B cell (primary cell): ENCODE results near the gene TOP3B. TPM values are rescaled to one million over a fixed set of nuclear protein-coding genes. Genes with fewer than 3 reads are reported as not detected.

Source experiments
- ATAC-seq: fragments of 200-7000 bp; cut with Tn5 transposase; one replicate; pipeline ENCODE4 v1.10.0; 2021; ENCODE audit warnings: low read depth, mild to moderate bottlenecking, moderate number of reproducible peaks, moderate library complexity
- CTCF ChIA-PET: fragments of 350-600 bp; sonication (Branson Sonifier 250); formaldehyde crosslinking; loops from one replicate; lab custom pipeline; 2021; ENCODE audit warnings: antibody characterized with exemption, inconsistent platforms; lab: Charles Lee
- POLR2A ChIA-PET: fragments of 350-600 bp; sonication (Branson Sonifier 250); formaldehyde crosslinking; loops from one replicate; lab custom pipeline; 2021; ENCODE audit warnings: antibody characterized with exemption; lab: Charles Lee
- DNase-seq: peaks from one replicate; pipeline ENCODE4 v3.0.0; 2013
- H2AFZ ChIP-seq: 2 replicates; pipeline ENCODE4 v1.6.1; 2012; ENCODE audit warnings: mild to moderate bottlenecking, low read depth, low read length; ENCODE audit not compliant: insufficient read depth, poor library complexity, severe bottlenecking
- H3K27ac ChIP-seq, 2 donors: 1 replicate in 1 of 2; 2 replicates in 1 of 2; pipeline ENCODE4 v1.5.1; 2012 to 2013; ENCODE audit warnings: low read length in 2 of 2, mild to moderate bottlenecking in 2 of 2, moderate library complexity in 1 of 2
- H3K27me3 ChIP-seq, 4 experiments: fragments of 200-600 bp in 1 of 4; sonication (generic) in 1 of 4; replicated peaks in 1 of 4; 1 replicate in 2 of 4; 2 replicates in 2 of 4; pipeline versions ENCODE4 v1.6.1 to v1.7.0; 2013 to 2016; ENCODE audit warnings: low read length in 3 of 4, mild to moderate bottlenecking in 2 of 4, mixed read lengths in 1 of 4, moderate library complexity in 1 of 4; ENCODE audit not compliant: insufficient read depth in 4 of 4, control insufficient read depth in 3 of 4; ENCODE audit errors: control extremely low read depth in 1 of 4
- H3K36me3 ChIP-seq, 2 experiments: replicated peaks in 1 of 2; 1 replicate in 1 of 2; 2 replicates in 1 of 2; pipeline versions ENCODE4 v1.6.1 to v1.7.1; 2013; ENCODE audit warnings: low read length in 1 of 2; ENCODE audit not compliant: insufficient read depth in 2 of 2, control insufficient read depth in 1 of 2; ENCODE audit errors: control extremely low read depth in 1 of 2, extremely low read depth in 1 of 2
- H3K4me1 ChIP-seq, 2 donors: fragments of 200-600 bp in 1 of 2; sonication (generic) in 1 of 2; 1 replicate in 1 of 2; 2 replicates in 1 of 2; pipeline versions ENCODE4 v1.5.1 to v1.6.1; 2013 to 2017; ENCODE audit warnings: low read length in 2 of 2; ENCODE audit not compliant: control insufficient read depth in 2 of 2, insufficient read depth in 2 of 2
- H3K4me2 ChIP-seq: replicated peaks from 2 replicates; pipeline ENCODE3; 2012; ENCODE audit warnings: mild to moderate bottlenecking, low read depth, low read length; ENCODE audit not compliant: poor library complexity, severe bottlenecking
- H3K4me3 ChIP-seq, 5 experiments: fragments of 200-600 bp in 1 of 5; sonication (generic) in 1 of 5; 1 replicate in 3 of 5; 2 replicates in 2 of 5; pipeline versions ENCODE4 v1.5.1 to v1.7.0; 2011 to 2016; ENCODE audit warnings: low read length in 4 of 5, mild to moderate bottlenecking in 4 of 5, low read depth in 2 of 5, control low read depth in 1 of 5, moderate library complexity in 1 of 5; ENCODE audit not compliant: insufficient read depth in 1 of 5; ENCODE audit errors: control extremely low read depth in 1 of 5, extremely low read depth in 1 of 5
- H3K79me2 ChIP-seq: fragments of 200-600 bp; sonication (generic); one replicate; pipeline ENCODE4 v1.6.0; 2016; ENCODE audit warnings: low read length; ENCODE audit not compliant: control insufficient read depth, insufficient read depth
- H3K9ac ChIP-seq: fragments of 200-600 bp; sonication (generic); 2 replicates; pipeline ENCODE4 v1.6.1; 2017; ENCODE audit warnings: mild to moderate bottlenecking, low read length, moderate library complexity
- H3K9me3 ChIP-seq, 3 donors: one replicate each; pipeline versions ENCODE4 v1.6.1 to v1.7.1; 2013; ENCODE audit warnings: low read length in 2 of 3; ENCODE audit not compliant: control insufficient read depth in 2 of 3, insufficient read depth in 1 of 3; ENCODE audit errors: control extremely low read depth in 1 of 3
- H4K20me1 ChIP-seq: 2 replicates; pipeline ENCODE4 v1.6.0; 2012; ENCODE audit warnings: mild to moderate bottlenecking, low read length; ENCODE audit not compliant: insufficient read depth, control insufficient read depth, poor library complexity, severe bottlenecking
- H3K27ac Mint-ChIP-seq: one replicate; pipeline ENCODE4 v1.8.0; 2021; ENCODE audit warnings: mixed read lengths
- H3K27me3 Mint-ChIP-seq: one replicate; pipeline ENCODE4 v1.8.0; 2021; ENCODE audit warnings: mixed read lengths
- H3K4me1 Mint-ChIP-seq: one replicate; pipeline ENCODE4 v1.8.0; 2021; ENCODE audit warnings: mixed read lengths
- H3K4me3 Mint-ChIP-seq: one replicate; pipeline ENCODE4 v1.8.0; 2021; ENCODE audit warnings: mixed read lengths
- H3K9me3 Mint-ChIP-seq: one replicate; pipeline ENCODE4 v1.8.0; 2022; ENCODE audit warnings: mixed read lengths; ENCODE audit not compliant: insufficient read depth
- CTCF ChIP-seq: fragments of 200-600 bp; IDR thresholded peaks from one replicate; pipeline ENCODE4 v1.8.0; 2022; ENCODE audit warnings: antibody characterized with exemption, mild to moderate bottlenecking
- EZH2 ChIP-seq: IDR thresholded peaks from 2 replicates; pipeline ENCODE4 v1.6.1; 2012; ENCODE audit warnings: borderline replicate concordance, low read depth, mild to moderate bottlenecking, moderate library complexity, low read length; ENCODE audit not compliant: insufficient read depth, poor library complexity, severe bottlenecking
- WGBS: methylation state at CpG from one replicate; pipeline ENCODE4 v1.1.5; 2013; ENCODE audit warnings: missing lambda C conversion rate; ENCODE audit not compliant: insufficient coverage; 5-methylcytosine and 5-hydroxymethylcytosine counted together
- intact Hi-C: fragments of 100-400 bp; cut with micrococcal nuclease; formaldehyde crosslinking; loops from one replicate; pipeline ENCODE4 v1.10.0; 2022
- polyA plus RNA-seq: library from polyadenylated mRNA; depleted of rRNA; stranded (reverse); fragments of >200 nt; gene quantifications from 2 replicates; pipeline ENCODE4 v1.2.3, GENCODE V29; 2012
- total RNA-seq, 2 donors: library from RNA; stranded (reverse); fragments of 120-200 nt in 1 of 2; gene quantifications; 1 replicate in 1 of 2; 2 replicates in 1 of 2; pipeline versions ENCODE4 v1.2.3 to v1.2.4, GENCODE V29; 2013 to 2022

Gene TOP3B
- total and polyA plus RNA-seq, 2 donors (not counting 1 experiment from before 2014, with no cell fraction given) = 77.1 to 105 TPM

- peaks cover 11% of the 10 kb centered on the region for H4K20me1 ChIP-seq
- H3K4me2 ChIP-seq = no peak overlapping the region
- no peaks in the 10 kb centered on the region for H3K9me3 Mint-ChIP-seq
- H3K4me3 ChIP-seq = no peak overlapping the region
- ChIA-PET CTCF (interaction anchor here (1.3 to 5.9 kb wide), 2 partner anchors 12 to 236 kb away, joined by 3 to 116 read pairs; no protein-coding TSS in a partner anchor), POLR2A (no interaction called here)
- H3K27ac ChIP-seq = no peak overlapping the region
- H3K79me2 ChIP-seq = peaks cover 43% of the 10 kb centered on the region
- H3K9ac ChIP-seq = no peak overlapping the region
- no peak for DNase-seq
- intact Hi-C loops = loop anchor here (5.0 kb wide), 1 partner anchor 133 kb away; no protein-coding TSS in a partner anchor
- no peaks in the 10 kb centered on the region for H3K9me3 ChIP-seq
- H3K36me3 ChIP-seq = peaks cover 0 to 9% of the 10 kb centered on the region in 2 experiments
- H2AFZ ChIP-seq = no peak overlapping the region
- ATAC-seq = no peak
- TF ChIP-seq EZH2 (no peak), CTCF (no peak)
- H3K27me3 ChIP-seq = no peaks in the 10 kb centered on the region
- no peaks in the 10 kb centered on the region for H3K27me3 Mint-ChIP-seq
- H3K4me3 Mint-ChIP-seq = no peak overlapping the region
- peaks cover 10 to 12% of the 10 kb centered on the region in 2 donors for H3K4me1 ChIP-seq
- peaks cover 22% of the 10 kb centered on the region for H3K4me1 Mint-ChIP-seq
- no peak overlapping the region for H3K27ac Mint-ChIP-seq
- WGBS = 83% methylated on average over 1 of the region's 1 CpG
Measured at GRCh38 chr22:21949948-21950347, 32.6 kb downstream of the TOP3B start.

DNA sequence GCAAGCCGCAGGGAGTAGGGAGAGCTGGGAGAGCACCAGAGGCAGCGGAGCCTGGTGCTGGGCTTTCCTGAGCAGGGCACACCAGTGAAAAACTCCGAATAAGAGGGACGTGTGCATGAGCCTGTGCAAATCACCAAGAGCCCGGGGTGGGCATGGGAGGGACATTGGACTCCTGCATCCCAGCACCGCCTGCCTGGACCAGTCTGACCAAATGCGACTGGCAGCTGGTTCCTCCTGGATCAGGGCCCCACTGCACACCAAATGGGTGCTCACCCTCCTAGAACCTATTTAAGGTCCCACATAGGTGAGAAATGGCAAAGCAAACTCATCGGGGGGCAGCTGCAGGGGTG lies 33.0 kb downstream of the TOP3B start:
- CTCF ChIA-PET = interaction anchor here (1.3 to 5.9 kb wide), 2 partner anchors 12 to 236 kb away, joined by 3 to 116 read pairs; no protein-coding TSS in a partner anchor
- no peak for ATAC-seq
- DNase-seq = no peak
- H3K9ac ChIP-seq = no peak overlapping the region
- H4K20me1 ChIP-seq = peaks cover 11% of the 10 kb centered on the region
- H2AFZ ChIP-seq = no peak overlapping the region
- H3K4me3 ChIP-seq = no peak overlapping the region
- H3K79me2 ChIP-seq = peaks cover 43% of the 10 kb centered on the region
- POLR2A ChIA-PET = no interaction called here
- Mint-ChIP-seq H3K27ac (no peak overlapping the region), H3K4me1 (peaks cover 22% of the 10 kb centered on the region), H3K4me3 (no peak overlapping the region), H3K9me3 (no peaks in the 10 kb centered on the region), H3K27me3 (no peaks in the 10 kb centered on the region)
- H3K4me2 ChIP-seq = no peak overlapping the region
- H3K9me3 ChIP-seq = no peaks in the 10 kb centered on the region
- intact Hi-C loops = no loop called here
- H3K4me1 ChIP-seq = peaks cover 10 to 12% of the 10 kb centered on the region in 2 donors
- H3K27ac ChIP-seq = no peak overlapping the region
- no peak for TF ChIP-seq EZH2
- TF ChIP-seq CTCF = no peak
- 87% methylated on average over 8 of the region's 8 CpGs for WGBS
- H3K36me3 ChIP-seq = peaks cover 0 to 13% of the 10 kb centered on the region in 2 experiments
- no peaks in the 10 kb centered on the region for H3K27me3 ChIP-seq
